ENCODE measurements around the gene ITGB6. TPM values are rescaled to one million over a fixed set of nuclear protein-coding genes. Genes with fewer than 3 reads are reported as not detected.

Gene ITGB6
- total RNA-seq, 1 donor from 2014 or later, result 2.0 TPM

GRCh38 chr2:160220545-160221009, 20.5 kb upstream of the ITGB6 start:
- H3K27ac Mint-ChIP-seq (ENCODE audit: unreplicated experiment), result peak overlapping the region; percentile 81
- no peak overlapping the region for H3K4me3 Mint-ChIP-seq (ENCODE audit: unreplicated experiment)
- peaks cover 80% of the 10 kb centered on the region for H3K4me1 Mint-ChIP-seq (ENCODE audit: low read depth)
- peaks cover 5% of the 10 kb centered on the region for H3K9me3 Mint-ChIP-seq (ENCODE audit: low read depth)
- no peaks in the 10 kb centered on the region for H3K27me3 Mint-ChIP-seq (ENCODE audit: low read depth)
- TF ChIP-seq CTCF (IDR thresholded peaks at IDR 0.05), result peak; percentile 13
- H3K36me3 Mint-ChIP-seq (ENCODE audit: low read depth), result peaks cover 3% of the 10 kb centered on the region
- DNase-seq (ENCODE audit: low spot score), result no peak

GRCh38 chr2:160220026-160220425, 20.0 kb upstream of the ITGB6 start:
- Mint-ChIP-seq H3K4me1 (ENCODE audit: low read depth) (peaks cover 80% of the 10 kb centered on the region), H3K27ac (ENCODE audit: unreplicated experiment) (peak overlapping the region; percentile 37)

GRCh38 chr2:160214461-160215445, 14.7 kb upstream of the ITGB6 start:
- Mint-ChIP-seq H3K27ac (ENCODE audit: unreplicated experiment) (peak overlapping the region; percentile 93), H3K27me3 (ENCODE audit: low read depth) (no peaks in the 10 kb centered on the region), H3K4me1 (ENCODE audit: low read depth) (peaks cover 75% of the 10 kb centered on the region), H3K36me3 (ENCODE audit: low read depth) (peaks cover 3% of the 10 kb centered on the region), H3K9me3 (ENCODE audit: low read depth) (peaks cover 7% of the 10 kb centered on the region), H3K4me3 (ENCODE audit: unreplicated experiment) (no peak overlapping the region)
- no peak for DNase-seq (ENCODE audit: low spot score)
- TF ChIP-seq CTCF (IDR thresholded peaks at IDR 0.05), result no peak

More at GRCh38 chr2:160220026-160220425, 20.0 kb upstream of the ITGB6 start:
- Mint-ChIP-seq H3K36me3 (ENCODE audit: low read depth) (peaks cover 3% of the 10 kb centered on the region), H3K27me3 (ENCODE audit: low read depth) (no peaks in the 10 kb centered on the region), H3K9me3 (ENCODE audit: low read depth) (peaks cover 5% of the 10 kb centered on the region), H3K4me3 (ENCODE audit: unreplicated experiment) (no peak overlapping the region)
- TF ChIP-seq CTCF (IDR thresholded peaks at IDR 0.05), result no peak
- DNase-seq (ENCODE audit: low spot score), result no peak

- Mint-ChIP-seq H3K9me3 (ENCODE audit: low read depth) (peaks cover 7% of the 10 kb centered on the region), H3K27me3 (ENCODE audit: low read depth) (no peaks in the 10 kb centered on the region), H3K36me3 (ENCODE audit: low read depth) (peaks cover 3% of the 10 kb centered on the region), H3K27ac (ENCODE audit: unreplicated experiment) (no peak overlapping the region), H3K4me1 (ENCODE audit: low read depth) (peaks cover 81% of the 10 kb centered on the region), H3K4me3 (ENCODE audit: unreplicated experiment) (no peak overlapping the region)
- no peak for DNase-seq (ENCODE audit: low spot score)
- TF ChIP-seq CTCF (IDR thresholded peaks at IDR 0.05), result no peak
These were observed 13.4 kb upstream of the ITGB6 start for GRCh38 chr2:160213511-160213910.

GRCh38 chr2:160210599-160211138, 10.6 kb upstream of the ITGB6 start:
- peak overlapping the region; percentile 96 for H3K27ac Mint-ChIP-seq (ENCODE audit: unreplicated experiment)
- peak; percentile 78 for TF ChIP-seq CTCF (IDR thresholded peaks at IDR 0.05)
- peaks cover 1% of the 10 kb centered on the region for H3K36me3 Mint-ChIP-seq (ENCODE audit: low read depth)
- H3K27me3 Mint-ChIP-seq (ENCODE audit: low read depth), result no peaks in the 10 kb centered on the region
- H3K9me3 Mint-ChIP-seq (ENCODE audit: low read depth), result peaks cover 9% of the 10 kb centered on the region
- peaks cover 92% of the 10 kb centered on the region for H3K4me1 Mint-ChIP-seq (ENCODE audit: low read depth)
- H3K4me3 Mint-ChIP-seq (ENCODE audit: unreplicated experiment), result no peak overlapping the region
- no peak for DNase-seq (ENCODE audit: low spot score)
